HG03457 (cell line): ENCODE data around the gene STAP2.
"Not testable (repeated sequence)": the region's sequence is repeated elsewhere in the genome, so short reads cannot be mapped to it uniquely, and the experiment has no call there.

Source experiments
- ATAC-seq: cut with Tn5 transposase; IDR thresholded peaks from one replicate; pipeline ENCODE4 v1.9.1; 2021; ENCODE audit warnings: moderate number of reproducible peaks; ENCODE audit not compliant: unreplicated experiment

STAP2 gene

DNA sequence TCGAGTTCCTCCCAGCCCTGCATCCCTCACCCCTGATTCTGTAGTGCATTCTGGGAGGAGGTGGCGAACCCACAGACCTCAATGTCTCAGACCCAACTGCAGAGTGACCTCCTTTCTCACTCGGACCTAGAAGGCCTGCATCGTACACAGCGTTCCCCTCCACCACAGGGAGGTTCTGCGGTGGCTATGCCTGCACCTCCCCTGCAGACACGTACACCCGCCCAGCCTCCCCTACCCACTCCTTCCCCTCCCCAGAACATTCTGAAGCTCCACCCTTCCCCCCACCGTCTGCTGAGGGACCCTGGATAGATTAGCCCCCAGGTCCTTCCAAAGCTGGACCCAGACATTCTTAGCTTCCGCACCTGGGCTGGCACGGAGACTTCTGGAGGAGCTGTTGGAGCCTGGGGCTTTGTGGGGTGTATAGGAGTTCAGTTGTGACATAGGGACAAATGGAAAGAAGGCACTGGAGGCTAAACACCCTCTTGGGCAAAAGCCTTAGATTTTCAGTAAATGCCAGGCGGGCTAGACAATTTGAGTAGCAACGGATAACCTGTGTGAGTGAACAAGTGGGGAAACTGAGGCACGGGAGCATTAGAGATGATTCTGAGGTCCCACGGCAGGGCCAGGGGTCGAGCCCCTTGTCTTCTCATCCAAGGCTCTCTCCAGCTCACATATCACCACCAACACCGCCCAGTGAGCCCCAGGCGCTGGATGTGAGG is 34.6 kb downstream of the STAP2 start:
- ATAC-seq: no peak

DNA sequence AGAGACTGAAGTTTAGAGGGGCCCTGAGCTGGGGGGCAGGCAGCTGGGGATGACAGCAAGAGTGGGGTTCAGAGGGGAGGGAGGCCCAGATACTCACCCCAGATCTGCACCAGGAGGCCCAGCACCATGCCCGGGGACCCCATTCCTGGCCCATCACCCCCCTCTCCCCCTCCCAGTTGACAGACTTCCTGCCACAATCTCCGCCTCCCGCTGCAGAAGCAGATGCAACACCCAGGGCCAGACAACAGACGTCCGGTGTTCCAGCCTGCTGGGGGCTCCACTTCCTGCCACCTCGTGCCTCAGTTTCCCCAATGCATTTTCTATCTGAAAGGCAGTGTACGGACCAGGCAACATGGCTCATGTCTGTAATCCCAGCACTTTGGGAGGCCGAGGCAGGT is 36.4 kb downstream of the STAP2 start, which contains the start of gene TMIGD2:
Gene TMIGD2 (minus strand): TSS at position 147 of the 398 bp plus-strand sequence. CDS start 4 bp downstream, at position 143.
- ATAC-seq: no peak

DNA sequence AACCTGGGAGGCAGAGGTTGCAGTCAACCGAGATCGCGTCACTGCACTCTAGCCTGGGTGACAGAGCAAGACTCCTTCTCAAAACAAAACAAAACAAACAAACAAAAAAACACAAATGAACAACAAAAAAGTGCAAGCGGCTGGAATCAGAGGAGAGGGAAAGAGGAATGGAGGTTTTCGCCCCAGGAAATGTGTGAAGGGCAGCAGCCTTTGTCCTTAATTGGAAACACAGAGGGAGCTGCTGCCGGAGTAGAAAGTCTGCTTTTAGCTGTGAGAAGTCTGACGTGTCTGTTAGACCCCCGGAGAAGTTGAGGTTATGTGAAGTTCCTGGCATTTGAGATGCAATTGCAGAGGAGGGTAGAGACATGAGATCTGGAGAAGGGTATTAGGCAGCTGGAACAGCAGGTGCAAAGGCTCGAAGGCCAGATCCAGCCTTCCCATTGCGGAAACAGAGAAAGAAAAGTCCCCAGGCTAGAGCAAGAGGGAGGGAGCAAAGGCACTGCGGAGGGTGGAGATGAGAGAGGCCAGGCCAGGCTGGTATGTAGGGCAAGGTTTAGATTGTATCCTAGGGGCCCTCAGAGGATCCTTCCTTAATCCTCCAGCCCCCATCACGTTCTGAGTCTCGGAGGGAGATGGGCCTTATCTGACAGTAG is 36.9 kb downstream of the STAP2 start:
- ATAC-seq: no peak

DNA sequence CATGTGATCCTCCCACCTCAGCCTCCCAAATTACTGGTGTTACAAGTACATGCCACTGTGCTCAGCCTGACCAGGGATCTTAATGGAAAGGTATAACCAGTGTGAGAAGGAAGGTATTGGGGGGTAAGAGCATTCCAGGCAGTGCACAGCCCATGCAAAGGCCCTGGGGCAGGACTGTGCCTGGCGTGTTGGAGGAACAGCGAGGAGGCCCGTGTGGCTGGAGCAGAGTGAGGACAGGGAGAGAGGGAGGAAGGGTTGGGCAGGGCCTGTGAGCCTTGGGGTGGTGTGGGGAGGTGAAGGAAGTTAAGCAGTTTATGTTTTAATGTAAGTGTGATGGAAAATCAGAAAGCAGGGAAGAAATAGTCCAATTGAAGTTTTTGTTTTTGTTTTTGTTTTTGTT is 38.0 kb downstream of the STAP2 start:
- ATAC-seq: no peak

GRCh38 chr19:4298810-4299550 is 39.6 kb downstream of the STAP2 start:
- no peak for ATAC-seq

GRCh38 chr19:4297901-4298809 is 40.5 kb downstream of the STAP2 start:
- no peak for ATAC-seq

DNA sequence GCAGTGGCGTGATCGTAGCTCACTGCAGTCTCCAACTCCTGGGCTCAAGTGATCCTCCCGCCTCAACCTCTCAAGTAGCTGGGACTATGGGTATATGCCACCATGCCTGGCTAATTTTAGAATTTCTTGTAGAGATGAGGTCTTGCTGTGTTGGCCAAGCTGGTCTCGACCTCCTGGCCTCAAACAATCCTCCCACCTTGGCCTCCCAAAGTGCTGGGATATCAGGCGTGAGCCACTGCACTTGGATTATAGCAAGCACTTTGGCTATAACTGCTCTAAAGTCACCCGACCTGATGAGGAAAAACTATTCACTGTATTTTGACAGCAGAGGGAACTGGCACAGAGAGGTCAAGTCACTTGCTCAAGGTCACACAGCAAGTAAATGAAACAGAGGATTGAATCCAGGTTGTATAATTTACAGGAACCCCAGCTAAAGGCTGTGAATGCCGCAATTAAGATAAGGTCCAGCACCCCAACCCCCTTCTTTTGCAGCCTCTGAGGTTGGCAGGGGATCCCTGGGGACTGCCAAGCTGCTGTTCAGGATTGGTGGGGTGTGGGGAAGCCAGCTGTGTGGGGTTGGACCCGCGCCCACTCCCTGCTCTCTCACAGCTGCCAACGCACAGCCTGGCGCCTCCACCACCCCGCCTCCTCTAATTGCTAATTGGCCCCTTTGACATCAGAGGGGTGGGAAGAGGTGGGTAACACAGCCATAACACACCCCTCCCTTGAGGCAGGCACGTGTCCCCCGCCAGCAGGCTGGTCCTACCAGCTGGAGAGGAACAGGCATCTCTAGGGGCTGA is 42.5 kb downstream of the STAP2 start:
- ATAC-seq: no peak

GRCh38 chr19:4294389-4294788 is 44.2 kb downstream of the STAP2 start:
- ATAC-seq: no peak

GRCh38 chr19:4292515-4292914 is 46.1 kb downstream of the STAP2 start:
- no peak for ATAC-seq

DNA sequence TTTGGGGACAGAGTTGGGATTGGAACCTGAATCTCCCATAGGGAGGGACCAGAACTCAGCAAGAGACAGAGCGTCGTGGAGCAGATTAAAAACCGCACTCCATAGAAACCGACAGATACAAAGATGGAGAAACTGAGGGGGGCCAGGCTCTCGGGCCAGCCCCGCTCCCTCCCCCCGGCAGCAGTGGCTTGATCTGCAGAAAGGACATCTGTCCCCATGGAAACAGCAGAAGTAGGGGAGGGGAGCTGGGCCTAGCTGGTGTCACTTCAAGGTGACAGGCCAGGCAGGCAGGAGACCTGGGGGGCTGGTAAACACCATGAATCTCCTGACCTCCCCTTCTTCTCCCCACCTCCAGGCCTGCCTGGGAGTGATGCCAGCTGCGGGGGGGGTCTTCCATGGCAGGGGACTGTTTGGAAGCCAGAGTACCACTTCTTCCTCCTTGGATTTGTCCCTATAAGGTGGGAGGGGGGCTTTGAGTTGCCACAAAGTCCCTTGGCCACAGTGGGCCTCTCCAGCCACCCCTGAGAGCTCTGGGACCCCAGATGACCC is 47.4 kb downstream of the STAP2 start:
- ATAC-seq: no peak

- no peak for ATAC-seq
These were observed 50.4 kb downstream of the STAP2 start for GRCh38 chr19:4288091-4288777.

GRCh38 chr19:4286141-4286540 is 52.5 kb downstream of the STAP2 start:
- not testable (repeated sequence) for ATAC-seq

- ATAC-seq: no peak
These were observed 53.7 kb downstream of the STAP2 start for GRCh38 chr19:4284974-4285373.

- ATAC-seq: no peak
These were observed 54.3 kb downstream of the STAP2 start for GRCh38 chr19:4284176-4284958.

DNA sequence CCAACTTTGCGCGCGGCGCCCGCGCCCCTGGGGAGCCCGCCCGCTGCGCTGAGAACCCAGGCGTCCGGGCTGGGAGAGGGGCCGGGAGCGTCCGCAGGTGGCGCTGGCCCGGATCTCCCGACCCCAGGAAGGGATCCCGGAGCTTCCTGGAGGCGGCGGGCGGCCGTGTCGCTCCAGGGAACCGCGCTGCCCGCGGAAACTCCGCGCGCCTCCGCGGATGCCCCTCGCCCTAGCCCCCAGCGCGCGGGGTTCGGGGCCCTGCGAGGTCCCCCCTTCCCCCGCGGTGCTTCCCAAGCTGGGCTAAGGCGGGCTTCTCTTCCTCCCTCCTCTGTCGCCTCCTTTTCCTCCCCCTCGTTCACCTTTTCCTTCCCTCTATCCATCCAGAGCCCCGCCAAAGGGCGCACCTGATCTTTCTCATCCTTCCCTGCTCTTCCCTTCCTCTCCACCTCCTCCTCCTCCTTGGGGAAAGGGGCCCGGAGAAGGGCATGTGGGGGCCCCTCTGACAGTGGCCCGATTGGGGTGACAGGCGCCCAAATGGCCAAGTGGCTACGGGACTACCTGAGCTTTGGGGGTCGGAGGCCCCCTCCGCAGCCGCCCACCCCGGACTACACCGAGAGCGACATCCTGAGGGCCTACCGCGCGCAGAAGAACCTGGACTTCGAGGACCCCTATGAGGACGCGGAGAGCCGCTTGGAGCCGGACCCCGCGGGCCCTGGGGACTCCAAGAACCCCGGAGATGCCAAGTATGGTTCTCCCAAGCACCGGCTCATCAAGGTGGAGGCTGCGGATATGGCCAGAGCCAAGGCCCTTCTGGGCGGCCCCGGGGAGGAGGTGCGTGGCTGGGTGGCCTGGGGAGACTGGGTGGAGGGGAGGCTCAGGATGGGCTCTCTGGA is 58.9 kb downstream of the STAP2 start:
- no peak for ATAC-seq

DNA sequence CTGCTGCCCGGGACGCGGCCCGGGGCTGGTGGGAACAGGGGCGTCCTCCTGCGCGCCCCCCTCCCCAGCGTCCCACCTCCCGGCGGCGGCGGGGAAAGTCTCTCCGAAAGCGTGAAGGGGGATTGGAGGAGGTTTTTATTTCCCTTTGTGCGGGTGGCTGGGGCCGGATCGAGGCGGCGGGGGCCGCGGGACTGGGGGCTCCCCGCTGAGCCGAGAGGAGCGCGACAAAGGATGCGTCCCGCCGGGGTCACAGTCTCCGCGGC is 59.4 kb downstream of the STAP2 start:
- no peak for ATAC-seq

DNA sequence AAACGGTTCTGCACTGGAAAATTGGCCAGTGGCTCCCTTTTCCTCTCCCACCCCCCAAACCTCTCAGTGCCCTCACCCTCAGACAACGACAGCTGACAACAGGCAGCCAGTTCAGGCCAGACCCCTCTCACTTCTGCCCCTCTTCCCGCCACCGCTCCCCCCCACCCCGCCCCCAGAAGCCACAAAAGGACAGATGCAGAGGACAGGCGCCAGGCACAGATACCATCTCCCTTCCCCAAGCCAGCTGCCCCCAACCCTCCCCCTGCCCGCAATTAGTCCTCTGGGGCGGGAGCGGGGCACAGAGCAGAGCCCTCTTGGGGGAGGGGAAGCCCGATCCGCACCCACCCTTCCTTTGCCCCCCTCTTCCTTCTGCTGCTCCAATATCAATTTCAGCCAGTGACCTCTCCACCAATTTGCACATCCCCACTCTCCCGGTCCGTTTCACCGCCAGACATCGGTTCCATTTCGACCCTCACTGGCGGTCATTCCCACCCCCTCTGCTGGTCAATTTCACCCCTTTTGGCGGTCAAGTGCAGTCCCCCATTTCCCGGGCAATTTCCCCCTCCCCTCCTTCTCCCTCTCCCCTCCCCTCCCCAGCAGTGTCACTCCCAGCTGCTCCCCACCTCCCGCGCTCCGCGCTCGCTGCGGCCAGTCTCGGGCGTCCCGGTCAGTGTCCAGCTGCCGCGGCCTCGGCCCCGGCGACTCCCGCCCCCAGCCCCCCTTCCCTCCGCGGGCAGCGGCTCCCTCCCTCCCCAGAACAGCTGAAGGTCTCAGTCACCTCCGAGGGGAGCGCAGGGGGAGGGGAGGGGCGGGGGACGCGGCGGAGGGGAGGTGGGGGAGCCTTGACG is 60.0 kb downstream of the STAP2 start, which contains the start of gene SHD:
Gene SHD (plus strand): TSS at position 848 of the 848 bp plus-strand sequence. CDS start 798 bp downstream, outside the sequence.
- no peak for ATAC-seq
